HG02610 (cell line): ENCODE data around the gene KIAA1210.

ENCODE experiments used
- ATAC-seq: cut with Tn5 transposase; IDR thresholded peaks from one replicate; pipeline ENCODE4 v1.9.1; 2021; ENCODE audit warnings: mild to moderate bottlenecking, moderate library complexity; ENCODE audit not compliant: unreplicated experiment

The KIAA1210 gene

DNA sequence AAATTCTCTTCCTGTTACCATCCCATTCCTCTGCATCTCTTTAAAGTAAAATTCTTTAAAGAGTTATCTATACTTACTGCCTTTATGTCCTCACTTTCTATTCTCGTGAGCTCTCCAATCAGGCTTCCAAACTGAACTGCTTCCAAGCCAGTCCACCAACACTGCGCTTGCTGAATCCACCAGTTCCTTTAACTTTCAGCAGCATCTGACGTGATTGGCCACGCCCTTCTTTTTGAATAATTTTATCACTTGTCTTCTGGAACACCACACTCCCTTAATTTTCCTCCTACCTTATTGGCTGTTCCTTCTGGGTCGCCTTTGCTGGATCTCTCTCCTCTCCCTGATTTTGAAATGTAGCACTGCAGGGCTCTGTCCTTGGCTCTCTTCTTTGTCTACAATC lies at the start of gene KIAA1210:
Gene KIAA1210 (minus strand): TSS at position 163 of the 400 bp plus-strand sequence. CDS start 4,170 bp downstream, outside the sequence.
- ATAC-seq, result no peak

DNA sequence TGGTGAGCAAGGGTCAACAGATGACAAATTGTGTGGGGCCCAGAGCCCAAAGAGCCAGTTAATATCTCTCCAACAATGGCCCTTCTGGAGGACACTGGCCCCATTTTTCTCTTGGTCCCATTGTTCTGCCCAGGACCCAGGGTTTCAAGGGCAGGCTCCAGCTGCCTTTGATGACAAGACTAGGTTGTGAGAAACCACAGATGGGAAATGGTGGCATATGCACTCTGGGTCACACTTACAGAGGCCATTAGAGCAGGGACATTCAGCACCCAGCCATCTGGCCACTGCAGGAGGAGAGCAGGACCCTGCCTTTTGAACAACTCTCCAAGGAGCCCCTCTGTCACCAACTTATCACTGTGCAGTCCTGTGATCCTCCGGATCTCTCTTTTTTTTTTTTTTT lies 49.7 kb upstream of the KIAA1210 start:
- no peak for ATAC-seq

DNA sequence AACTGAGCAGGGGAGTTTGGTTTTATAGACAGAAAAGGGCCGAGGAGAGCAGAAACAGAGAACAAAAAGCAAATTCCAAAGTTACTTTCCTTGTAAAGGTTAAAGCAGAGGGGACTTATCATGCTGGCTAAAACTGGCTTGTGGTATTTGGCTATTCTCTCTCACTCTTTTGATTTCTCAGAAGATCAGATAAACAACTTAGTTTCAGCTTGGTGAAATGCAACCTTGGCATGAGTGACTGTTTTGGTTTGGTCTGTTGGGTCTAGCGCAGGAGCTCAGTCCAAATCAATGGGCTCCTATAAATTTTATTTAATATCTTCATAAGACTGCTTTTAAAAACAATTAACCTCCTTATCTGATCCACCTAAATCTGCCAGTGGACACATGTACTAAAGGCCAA lies 47.3 kb upstream of the KIAA1210 start:
- ATAC-seq, result no peak

DNA sequence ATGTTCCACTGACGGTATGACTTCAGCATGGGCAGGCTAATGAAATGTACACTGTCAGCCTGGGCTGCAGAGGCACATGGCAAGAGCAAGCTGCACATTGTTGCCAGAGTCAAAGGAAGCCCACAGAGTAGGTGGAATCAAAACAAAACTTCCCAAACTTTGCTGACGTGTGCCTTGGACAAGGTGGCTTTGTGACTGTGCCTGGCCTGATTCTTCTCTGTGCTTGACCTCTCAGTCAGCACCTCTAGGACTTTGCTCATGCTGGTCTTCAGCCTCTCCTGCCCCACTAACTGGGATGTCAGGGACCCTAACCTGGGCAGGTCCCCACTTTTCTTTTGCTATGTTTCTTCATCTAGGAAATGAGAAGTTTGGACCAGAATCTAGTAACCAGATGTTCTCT lies 40.5 kb upstream of the KIAA1210 start:
- no peak for ATAC-seq

DNA sequence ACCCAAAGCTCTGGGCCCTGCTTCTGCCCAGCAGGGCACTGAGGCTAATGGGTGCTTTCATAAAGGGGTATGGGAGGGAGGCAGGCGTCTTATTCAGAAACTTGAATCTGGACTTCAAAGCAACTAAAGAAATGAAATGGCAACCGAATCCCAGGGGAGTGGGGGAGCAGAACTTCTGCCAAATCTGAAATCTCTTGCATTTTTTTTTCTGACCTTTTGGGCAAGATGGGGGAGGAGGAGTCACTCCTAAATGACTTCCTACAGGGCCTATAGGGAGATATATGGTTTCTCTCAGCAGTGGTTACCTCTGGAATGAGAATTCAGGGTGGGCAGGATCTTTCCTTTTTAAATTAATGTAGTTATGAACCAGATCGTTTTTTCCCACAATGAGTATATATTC lies 30.6 kb upstream of the KIAA1210 start:
- ATAC-seq, result no peak

DNA sequence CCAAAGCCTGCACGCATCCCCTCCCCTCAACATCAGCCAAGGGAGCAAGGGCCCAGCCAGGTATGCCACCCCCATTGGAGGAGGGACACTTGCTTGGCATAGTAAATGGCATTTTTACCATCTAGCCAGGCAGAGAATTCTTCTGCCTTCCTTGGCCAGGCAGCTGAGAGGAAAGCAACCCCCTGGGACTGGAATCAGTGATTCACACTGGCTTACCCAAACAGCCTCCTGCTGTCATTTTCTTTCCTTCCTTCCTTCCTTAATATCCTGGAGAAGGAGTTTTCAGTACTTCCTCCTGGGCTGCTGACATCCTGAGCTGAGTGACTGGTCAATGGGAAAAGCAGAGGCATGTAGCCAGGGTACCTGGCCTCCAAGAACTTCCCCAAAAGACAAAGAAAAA lies 28.6 kb upstream of the KIAA1210 start:
- ATAC-seq, result no peak

DNA sequence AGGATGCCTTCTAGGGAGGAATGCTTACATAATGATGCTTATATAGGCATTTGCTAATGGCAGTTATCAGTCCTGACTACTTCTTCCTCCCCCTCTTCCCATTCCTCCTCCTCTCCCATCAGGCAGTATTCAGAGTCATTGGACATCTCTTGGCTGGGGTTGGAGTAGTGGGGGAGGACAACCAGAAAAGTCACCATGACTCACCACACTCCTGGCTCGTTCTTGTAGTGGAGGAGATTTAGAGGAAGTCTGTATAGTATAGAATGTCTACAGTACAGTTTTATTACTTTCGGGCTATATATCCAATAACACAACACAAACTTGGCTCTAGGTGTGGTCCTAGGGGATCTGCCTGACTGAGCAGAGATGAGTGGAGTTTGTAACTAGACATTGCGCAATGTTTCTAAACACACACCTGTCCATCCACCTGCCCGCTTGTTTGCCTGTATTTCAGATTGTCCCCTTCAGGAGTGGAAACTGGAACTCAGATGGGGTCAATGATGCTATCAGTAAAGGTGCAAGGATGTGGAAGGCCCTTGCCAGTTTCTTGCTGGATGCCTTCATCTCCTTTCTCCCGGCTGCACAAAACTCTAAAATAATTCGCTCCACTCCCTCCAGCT lies 27.9 kb upstream of the KIAA1210 start:
- ATAC-seq, result no peak

DNA sequence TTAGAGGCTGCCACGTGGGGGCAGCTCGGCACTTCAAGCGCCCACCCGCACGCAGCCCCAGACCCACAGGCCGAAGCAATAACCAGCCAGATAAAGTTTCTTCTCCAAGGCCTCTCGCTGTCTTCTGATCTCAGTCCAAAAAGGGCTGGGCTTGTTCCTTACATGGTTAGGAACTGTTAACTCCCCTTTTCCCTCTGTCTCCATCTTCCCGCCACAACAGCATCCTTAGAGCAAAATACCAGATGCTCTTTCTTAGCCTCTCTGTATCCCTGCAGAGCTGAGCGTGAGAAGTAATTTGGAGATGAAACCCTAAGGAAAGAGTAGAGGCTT lies 23.4 kb upstream of the KIAA1210 start:
- ATAC-seq, result no peak

DNA sequence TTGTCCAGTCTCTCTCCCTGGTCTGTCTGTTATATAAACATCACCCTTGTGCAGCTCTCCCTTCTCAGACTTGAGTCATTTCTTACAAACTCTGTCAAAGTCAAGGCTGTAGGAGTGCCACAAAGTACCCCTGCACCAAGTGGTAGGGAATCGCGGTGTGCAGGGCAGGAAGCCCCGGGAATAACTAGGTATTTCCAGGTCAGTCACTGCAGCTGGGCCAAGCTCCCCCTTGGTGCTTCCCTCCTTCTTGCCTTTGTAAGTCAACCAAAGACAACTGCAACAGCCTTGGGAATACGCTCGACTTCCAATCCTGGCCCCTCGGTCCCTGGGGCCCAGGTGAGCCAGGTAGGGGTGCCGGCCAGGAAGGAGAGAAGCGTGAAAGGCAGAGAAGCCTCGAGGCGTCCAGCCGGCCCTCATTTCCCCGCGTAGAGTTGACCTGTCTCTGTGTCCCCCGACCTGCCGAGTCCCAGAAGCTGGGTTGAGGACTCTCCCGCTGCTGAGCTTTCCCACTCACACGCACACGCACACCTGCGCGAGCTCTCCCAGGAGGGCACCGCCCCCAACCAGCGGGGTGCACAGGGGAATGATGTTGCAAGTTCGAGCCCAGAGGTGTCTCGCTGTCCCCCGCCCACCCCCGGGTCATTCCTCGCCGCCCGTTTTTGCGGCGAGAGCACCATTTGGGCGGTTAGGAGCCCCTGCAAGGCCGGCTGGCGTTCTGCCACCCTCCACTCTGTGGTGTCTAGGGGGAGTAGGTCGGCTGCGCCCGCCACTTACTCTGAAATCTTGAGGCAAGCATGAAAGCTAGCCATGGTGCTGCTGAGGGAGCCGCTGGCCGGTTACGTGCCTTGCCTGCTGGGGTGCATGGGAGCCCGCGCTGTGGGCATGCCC lies 22.8 kb upstream of the KIAA1210 start:
- ATAC-seq, result no peak

DNA sequence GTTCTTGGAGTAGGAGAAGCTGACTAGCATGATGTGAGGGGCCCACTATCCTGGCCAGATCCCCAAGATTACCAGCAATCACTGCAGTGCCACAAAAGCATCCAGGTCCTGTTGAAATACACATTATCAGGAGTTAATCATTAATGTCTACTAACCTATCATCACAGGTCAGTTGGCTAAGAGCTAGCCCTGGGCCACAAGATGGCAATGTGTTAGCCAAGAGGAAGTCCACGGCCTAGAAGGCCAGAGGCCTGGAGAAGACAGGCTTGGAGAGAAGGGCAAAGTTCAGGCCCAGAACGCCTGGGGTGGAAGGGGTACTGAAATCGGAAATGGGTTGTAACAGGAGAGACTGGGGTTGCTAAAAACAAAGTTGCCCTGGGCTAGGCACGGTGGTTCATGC lies 19.9 kb upstream of the KIAA1210 start:
- no peak for ATAC-seq

DNA sequence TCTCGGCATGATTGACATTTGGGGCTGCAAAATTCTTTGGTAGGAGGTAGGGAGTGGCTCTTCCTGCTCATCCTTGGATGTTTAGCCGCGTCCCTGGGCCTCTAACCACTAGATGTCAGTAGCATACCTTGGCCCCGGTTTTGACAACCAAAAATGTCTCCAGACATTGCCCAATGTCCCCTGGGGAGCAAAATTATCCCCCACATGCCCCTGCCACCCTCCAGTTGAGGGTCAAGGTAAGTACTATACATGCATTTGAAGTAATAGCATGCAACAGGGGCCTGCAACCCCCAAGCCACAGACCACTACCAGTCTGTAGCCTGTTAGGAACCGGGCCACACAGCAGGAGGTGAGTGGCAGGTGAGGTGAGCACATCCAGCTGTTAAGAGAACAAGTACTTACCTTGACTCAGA lies 17.6 kb upstream of the KIAA1210 start:
- no peak for ATAC-seq

DNA sequence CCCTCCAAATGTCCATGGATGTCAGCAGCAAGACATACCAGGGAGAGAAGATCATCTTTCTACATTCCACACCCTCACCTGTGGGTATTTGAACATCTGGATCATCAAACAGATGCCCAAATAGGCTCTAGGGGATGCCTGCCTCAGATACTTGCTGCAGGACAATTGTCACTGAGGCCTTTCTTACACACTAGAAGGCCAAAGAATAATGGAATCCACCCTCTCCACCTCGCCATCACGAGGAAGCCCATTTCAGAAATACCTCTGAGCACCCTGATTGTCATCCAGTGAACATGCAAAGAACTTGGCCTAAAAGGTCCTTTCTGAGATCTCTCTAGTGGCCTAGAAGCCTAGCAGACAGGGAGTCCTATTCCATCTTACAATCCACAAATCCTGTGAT lies 6.9 kb upstream of the KIAA1210 start:
- ATAC-seq, result no peak

DNA sequence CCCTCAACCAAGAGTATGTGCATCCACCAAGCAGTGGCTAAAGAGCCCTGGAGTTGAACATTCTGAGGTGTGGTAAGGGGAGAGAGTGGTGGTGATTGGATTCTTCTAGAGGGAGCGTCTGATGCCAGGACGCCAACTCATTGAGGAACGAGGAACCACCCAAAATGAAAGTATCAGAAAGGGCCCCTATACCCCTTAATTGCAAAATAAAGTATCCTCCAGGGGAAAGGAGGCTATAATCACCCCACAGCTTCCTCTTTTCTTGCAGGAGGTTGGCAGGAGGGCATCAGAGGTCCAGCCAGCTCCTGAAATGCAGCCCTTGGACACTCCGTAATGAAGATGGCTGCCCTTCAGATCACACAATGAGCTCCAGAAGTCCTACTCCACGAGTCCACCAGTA lies 5.3 kb upstream of the KIAA1210 start:
- ATAC-seq, result no peak

DNA sequence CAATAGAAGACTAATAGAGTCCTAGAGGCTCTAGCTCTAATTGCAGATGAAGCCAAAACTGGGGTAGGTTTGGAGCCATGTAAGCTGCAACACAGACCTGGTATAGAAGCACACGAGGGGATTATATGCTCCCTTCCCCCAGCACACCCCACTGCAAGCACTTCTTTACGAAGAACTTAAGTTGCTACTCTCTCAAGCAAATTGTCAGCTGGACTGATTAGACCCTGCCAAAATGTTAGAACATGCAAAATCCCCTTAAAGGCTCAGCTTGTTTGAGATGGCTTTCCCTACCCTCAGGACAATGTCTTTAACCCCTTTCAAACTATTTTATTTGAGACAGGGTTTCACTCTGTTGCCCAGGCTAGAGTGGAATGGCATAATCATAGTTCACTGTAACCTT lies 4.7 kb upstream of the KIAA1210 start:
- ATAC-seq, result no peak

DNA sequence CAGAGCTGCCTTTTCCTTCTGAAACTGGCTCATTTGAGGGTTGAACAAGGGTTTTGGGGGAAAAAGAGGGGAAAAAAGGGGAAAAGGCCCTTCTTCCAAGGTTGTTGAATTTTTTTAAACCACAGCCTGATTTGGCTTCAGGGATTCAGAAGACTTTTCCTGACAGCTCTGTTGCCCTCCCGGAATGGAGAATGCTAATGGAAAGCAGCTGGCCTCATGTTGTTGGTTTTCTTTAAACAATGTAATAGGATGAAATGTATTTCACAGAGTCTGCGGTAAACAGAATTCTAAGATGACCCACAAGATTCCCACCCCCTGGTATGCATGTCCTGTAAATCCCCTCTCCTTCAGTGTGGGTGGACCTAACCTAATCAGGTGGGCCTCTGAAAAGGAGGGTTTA lies 3.3 kb upstream of the KIAA1210 start:
- no peak for ATAC-seq

DNA sequence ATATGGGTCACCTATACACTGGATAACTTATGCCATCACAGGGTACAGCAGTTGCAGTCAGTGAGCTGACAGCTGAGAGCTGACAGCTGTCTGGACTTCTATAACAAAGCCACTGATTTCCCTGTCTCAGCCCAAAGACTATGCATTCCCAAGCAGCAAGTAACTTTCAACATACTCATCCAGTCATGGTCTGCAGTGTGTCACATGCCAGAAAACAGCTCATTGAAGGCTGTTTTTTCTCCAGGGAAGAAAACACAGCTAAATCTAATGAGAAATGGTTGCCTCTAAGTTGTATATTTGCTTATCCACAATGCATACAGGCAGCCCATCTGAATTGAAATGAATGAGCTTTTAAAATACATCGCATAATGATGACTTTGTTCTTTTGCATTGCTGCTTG lies 6.3 kb downstream of the KIAA1210 start:
- ATAC-seq, result no peak

DNA sequence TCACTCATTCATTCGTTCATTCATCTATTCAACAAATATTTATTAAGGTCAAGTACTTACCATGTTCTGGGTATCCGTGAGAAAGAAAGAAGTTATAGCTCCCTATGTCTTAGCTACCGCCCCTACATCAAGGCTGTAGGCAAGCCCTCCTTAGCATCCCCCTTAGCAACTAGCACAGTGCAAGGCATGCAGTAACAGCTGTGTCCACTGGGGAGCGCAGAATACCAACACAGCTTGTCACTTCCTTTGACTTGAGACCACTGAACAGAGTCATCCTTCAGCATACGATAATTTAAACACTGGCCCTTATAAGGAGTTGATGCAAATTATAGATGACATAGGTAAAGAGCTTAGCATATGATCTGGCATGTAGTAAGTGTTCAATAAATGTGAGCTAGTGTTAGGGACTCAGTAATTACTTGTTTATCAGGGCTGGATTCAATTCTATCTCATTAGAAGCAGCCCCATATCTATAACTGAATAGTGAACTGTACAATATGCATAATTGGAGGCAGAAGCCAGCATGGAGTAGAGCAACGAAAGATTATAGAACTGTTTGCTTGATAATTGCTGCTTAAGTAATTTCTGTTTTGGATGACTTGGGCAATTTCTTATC lies 8.7 kb downstream of the KIAA1210 start:
- peak; percentile 77 for ATAC-seq

DNA sequence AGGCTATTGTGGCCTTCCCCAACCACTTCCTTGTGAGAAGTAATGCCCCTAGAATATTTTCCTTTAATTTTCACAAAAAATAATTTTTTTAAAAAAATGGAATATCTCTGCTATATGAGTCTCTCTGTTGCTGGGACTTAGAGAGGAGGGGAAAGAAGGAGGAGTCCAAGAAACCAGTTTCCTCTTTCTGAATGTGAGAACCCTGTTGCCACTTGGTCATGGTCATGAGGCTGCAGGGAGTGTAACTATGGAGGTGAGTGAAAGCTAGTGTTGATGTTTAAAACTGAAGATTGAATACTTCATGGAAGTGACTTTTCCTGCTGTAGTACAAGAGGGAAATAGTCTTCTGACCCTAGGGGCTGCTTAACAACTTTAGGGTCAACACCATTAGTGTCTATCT lies 20.4 kb downstream of the KIAA1210 start:
- no peak for ATAC-seq

DNA sequence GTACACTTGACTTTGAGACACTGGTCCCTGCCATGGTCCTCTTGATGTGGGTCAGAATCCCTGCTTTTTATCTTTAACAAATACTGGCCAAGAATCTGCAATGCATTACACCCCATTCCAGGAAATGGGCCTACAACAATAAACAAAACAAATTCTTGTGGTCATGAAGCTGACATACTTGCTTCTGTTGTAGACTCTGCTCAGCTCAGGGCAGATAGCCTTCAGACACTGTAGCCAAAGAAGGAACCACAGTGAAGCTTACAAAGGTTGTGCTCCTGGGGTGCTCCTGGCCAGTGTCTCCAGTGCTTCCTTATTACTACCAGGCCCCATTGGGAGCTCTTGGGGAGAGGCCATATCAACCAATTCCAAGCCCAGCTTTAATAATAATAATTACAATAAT lies 21.8 kb downstream of the KIAA1210 start:
- no peak for ATAC-seq

DNA sequence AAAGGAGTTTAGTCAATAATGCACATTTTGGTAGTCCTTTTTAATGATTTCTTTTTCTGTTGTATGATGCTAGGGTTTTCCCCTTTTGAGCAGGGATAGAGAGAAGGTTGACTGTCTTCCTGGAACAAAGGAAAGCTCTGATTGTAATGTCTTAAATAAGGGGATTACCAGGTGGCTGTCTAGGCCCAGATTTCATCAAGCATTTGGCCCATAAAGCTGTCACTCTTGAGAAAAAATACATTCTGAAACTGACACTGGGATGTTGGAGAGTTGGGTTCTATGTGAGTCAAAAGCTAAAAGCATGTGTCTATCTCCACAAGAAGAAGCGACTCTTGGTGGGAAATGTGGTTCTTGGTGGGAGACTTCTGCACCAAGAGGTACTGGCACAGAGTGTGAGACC lies 26.4 kb downstream of the KIAA1210 start:
- no peak for ATAC-seq

DNA sequence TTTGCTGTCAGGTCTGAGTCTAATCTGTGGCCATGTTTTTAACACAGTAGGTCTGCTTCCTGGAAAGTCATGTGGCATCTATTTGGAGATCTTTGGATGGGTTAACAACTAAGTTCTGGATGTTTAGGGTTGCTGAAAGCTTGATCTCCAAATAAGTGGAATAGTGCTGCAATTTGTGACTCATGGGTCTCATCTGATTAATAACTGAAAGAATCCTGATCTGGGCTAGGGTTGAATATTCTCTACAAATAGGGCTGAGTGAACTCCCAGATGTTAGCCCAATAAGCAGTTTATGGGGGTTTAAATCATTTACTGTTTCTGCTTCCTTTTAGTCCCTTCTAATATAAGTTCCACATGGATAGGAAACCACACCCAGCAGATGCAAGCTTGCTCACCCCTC lies 31.7 kb downstream of the KIAA1210 start:
- no peak for ATAC-seq

DNA sequence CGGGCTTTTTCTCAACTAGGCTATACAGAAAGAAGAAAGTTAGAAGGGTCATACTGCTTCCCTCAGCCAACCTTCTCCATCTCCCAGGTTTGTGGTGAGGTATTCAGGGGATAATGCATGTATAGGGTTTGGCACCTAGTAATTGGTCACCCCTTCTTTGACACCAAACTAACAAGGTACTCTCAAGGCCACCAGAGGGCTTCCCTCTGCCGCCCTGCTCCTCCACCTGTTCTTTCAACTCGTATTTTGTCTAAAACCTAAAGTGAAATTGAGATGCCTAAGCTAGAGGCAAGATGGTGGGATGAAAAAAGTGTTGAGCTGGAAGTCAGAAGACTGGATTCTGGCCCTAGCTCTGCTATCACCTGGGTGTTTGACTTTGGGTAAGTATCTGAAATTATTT lies 32.8 kb downstream of the KIAA1210 start:
- no peak for ATAC-seq
